Stimulated activated CD8-positive, alpha-beta memory T cell treated with anti-CD3 and anti-CD28 coated beads, Interleukin-15, amount 100 ng/mL, for 4 hours (primary cell): ENCODE data around the gene MRPL38.
"Not testable (repeated sequence)": the region's sequence is repeated elsewhere in the genome, so short reads cannot be mapped to it uniquely, and the experiment has no call there.

Experiments used
- DNase-seq, 2 donors: peaks; one replicate each; pipeline ENCODE4 v3.0.0-alpha.2; 2020; ENCODE audit warnings: low read depth in 2 of 2

MRPL38 gene

DNA sequence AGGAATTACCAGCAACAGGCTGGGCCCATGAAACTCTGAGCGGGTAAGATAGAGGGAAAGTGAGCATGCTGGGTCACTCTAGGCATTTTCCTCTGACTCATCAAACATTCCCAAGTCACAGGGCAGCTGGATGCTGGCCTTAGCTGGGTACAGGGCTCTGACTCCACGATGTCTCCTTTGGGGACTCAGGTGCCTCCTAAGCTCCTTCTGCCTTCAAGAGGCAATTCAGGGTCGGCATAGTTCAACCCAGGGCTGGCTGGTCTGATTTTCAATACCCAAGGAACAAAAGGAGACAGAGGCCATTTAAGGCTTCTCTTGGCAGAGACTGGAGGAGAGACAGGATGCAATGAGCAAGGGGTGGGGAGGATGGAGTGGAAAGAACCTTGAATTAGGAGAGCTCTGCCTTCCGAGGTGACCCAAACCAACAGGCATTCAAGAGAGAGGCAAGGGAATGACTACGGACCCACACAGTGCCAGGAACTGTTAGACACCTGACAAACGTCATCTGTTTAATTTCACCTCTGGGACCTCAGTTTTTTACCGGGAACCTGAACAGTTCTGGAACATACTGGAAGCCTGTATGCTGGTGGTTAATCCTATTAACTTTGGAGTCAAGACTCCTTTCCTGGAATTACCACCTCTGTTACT lies 50.5 kb downstream of the MRPL38 start:
- no peak for DNase-seq

DNA sequence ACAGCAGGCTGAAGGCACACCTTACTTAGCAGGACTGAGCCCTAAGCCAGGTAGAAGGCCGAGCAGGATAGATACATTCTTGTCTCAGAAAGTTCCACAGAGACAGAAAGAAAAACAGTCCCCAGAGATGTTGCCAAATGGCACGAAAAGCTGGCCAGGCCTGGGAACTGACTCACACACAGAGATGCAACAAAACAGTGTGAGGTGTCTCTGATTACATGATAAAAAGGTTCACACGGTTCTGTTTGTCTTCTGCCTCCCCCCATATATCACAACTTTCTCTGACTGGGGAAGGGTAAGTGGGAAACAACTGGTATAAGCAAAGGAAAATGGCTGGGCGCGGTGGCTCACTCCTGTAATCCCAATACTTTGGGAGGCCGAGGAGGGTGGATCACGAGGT lies 51.3 kb downstream of the MRPL38 start:
- no peak for DNase-seq

DNA sequence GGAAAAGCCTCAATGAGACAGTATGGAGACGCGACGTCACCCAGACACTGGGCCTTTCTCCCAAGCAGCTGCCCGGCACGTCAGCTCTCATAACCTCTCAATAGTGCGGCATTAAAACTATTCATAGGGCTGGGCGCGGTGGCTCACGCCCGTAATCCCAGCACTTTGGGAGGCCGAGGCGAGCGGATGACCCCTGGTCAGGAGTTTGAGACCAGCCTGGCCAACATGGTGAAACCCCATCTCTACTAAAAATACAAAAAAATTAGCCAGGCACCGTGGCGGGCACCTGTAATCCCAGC lies 53.0 kb downstream of the MRPL38 start:
- not testable (repeated sequence) for DNase-seq

DNA sequence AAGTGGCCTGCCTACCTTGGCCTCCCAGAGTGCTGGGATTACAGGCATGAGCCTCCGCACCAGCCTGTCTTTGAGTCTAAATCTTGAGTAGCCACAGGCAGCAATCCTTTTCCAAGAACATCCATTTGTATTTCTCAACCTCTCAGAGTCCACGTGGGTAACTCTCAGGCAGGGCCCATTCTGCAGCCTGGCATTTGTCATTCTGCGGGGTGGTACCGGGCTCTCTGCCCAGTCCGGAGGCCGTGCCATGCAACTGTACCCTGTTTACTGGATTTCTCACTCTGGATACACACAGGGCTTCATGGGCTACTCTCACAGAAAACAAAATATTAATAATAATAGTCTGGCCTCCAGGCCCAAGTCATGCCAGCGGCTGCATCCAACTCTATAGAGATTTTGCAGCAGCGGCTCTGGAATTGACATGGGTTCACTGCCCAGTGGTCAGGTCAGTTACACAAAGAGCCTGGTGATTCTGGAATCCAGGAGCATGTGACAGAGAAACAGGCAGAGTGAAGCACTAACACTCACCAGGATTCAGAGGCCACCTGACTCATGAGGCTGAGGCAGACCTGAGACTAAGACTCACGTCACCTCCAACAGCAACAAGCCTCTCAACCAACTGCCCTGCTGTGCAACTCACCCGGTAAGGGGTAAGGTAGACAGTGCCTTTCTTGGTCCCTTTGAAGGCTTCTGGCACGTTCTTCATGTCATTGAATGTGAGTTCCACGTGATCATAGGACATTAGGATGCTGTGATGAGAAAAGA lies 53.6 kb downstream of the MRPL38 start:
- no peak for DNase-seq

DNA sequence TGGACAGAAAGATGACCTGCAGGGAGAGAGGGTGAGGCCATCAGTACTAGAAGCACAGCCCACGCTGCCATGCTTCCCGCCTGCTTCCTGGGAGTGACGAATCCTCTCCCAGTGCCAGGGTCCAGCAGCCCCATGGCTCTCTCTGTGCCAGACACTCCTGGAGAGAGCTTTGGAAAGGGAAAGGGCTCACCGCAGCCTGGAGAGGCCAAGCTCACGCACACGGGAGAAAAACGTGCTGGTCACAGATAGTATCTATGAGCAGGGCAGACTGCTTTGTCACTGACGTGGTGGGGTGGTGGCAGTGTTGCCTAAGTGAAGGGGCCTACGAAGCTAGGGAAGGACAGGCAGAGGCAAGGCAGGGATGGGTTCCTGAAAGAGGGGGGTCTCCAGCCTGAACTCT lies 55.0 kb downstream of the MRPL38 start:
- DNase-seq = no peak

DNA sequence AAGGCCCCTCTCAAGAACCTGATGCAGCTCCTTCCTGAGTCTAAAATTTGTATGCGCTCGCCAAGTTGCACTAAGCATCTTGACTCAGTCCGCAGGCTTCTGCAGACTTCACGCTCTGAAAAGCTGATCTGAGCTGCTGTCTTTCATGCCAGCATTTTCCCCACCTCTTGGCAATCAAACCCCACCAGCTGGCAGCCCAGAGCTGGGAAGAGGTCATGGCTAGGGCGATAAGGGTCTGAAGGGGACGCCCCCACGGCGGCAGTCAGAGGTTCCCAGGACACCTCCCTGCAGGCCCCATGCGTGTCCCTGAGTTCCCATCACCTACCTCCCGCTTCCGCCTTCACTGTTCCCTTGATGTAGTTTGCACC lies 55.4 kb downstream of the MRPL38 start:
- DNase-seq = no peak
